Measurements from ENCODE around the gene MYO10.
"Not testable (repeated sequence)": the region's sequence is repeated elsewhere in the genome, so short reads cannot be mapped to it uniquely, and the experiment has no call there.

MYO10 gene

GRCh38 chr5:16844952-16845351 lies 91.1 kb downstream of the MYO10 start:
- no peak for DNase-seq
- intact Hi-C loops (cut with DNase I): no loop called here

DNA sequence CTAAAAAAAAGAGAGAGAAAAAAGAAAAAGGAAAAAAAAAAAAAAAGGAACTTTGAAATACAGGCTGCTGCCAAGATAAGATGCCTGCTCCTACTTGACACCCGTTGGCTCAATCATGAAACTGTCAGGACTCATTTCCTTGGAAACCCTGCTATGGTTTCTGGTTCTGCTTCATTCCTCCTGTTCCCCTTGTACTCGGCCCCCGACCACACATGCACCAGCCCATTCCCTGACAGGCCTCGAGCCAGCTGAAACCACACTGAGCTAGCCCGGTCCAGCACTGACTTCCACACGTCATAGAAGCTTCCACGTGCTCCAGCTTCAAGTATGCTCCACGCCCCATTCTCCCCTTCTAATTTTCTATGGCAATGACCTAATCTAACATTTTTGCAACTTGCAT lies 93.2 kb downstream of the MYO10 start:
- intact Hi-C loops (cut with DNase I): no loop called here

DNA sequence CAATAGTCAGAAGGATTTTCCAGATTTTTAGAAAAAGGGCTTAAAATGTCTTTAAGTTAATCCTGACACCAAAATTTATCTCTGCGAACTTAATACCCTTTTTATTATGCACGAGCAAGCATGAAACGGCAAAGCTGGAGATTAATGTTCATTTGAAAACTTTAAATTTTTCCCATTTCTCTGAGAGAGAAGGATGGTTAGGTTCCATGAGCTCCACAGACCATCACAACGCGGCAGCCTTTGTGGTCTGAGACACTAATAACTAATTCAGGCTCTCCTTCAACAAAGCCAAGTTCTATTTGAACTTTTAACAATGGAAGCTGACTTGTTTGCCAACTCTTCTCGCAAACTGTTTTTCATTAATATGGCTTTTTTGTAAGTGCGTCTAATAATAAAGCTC lies 94.7 kb downstream of the MYO10 start:
- intact Hi-C loops (cut with DNase I): no loop called here
- DNase-seq: no peak

More for the DNA sequence above, 93.2 kb downstream of the MYO10 start:
- DNase-seq: no peak

- intact Hi-C loops (cut with DNase I): no loop called here
- DNase-seq: no peak
These were observed 98.8 kb downstream of the MYO10 start for GRCh38 chr5:16837305-16837704.

GRCh38 chr5:16834029-16834428 lies 102.1 kb downstream of the MYO10 start:
- DNase-seq: no peak
- intact Hi-C loops (cut with DNase I): no loop called here

- DNase-seq; intact Hi-C loops (cut with DNase I): not testable (repeated sequence)
These were observed 104.8 kb downstream of the MYO10 start for GRCh38 chr5:16831326-16831725.

GRCh38 chr5:16827755-16828154 lies 108.3 kb downstream of the MYO10 start:
- DNase-seq: no peak
- intact Hi-C loops (cut with DNase I): no loop called here

DNA sequence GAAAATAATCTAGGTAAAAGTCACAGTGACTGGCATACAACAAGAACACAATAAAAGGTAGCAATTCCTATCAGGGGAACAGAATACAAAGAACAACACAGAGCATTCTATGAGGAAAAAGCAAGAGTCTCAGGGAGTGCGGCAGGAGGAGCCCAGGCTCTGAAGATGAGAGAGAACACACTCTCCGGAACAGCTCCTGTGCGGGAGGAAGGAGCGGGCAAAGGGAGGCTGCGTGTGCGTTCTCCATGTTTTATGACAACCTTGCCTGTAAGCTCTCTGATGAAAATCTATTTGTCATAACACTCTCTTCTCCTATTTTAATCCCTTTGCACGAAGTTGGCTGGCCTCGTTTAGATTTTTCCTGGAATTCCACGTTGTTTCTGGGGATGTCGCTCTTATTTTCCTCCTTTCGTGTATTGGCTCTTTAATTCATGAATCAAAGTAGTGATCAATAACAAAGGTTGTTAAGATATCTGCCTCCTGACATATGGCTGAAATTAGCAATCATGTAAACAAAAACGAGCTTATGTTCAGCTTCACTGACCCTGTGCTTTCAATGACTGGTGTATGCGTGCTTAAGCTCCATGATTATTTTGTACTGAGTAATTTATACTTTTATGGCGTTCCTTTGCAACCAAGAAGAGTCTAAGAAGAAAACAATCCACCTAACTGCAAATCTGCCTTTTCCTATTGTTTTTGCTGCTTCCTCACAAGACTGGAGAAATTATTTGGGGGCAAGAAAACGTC lies 109.5 kb downstream of the MYO10 start:
- DNase-seq: peak in 6 of 42 donors; percentile 7 to 37 (median 24)

GRCh38 chr5:16819522-16820167 lies 116.4 kb downstream of the MYO10 start:
- DNase-seq: no peak
- intact Hi-C loops (cut with DNase I): no loop called here

More for the DNA sequence above, 109.5 kb downstream of the MYO10 start:
- intact Hi-C loops (cut with DNase I): no loop called here

- no peak for DNase-seq
- intact Hi-C loops (cut with DNase I): no loop called here
These were observed 120.7 kb downstream of the MYO10 start for GRCh38 chr5:16815432-16815831.

DNA sequence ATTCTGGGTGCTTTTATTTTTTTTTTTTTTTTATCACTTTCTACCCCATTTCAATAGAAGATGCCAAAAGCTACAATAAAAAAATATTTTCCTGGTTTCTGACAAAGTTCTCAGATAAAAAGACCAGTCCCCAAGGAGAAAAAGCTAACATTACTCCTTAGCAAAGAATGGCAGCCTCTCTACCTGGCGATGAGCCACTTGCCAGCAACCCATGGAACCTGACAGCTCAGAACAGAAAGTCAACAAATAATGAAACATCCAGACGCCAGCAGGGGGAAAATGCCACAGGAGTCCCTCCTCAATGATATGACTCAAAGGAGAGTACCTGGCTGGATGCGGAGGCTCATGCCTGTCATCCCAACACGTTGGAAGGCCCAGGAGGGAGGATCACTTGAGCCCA lies 123.2 kb downstream of the MYO10 start:
- intact Hi-C loops (cut with DNase I): no loop called here
- no peak for DNase-seq

- no peak for DNase-seq
- intact Hi-C loops (cut with DNase I): no loop called here
These were observed 123.6 kb downstream of the MYO10 start for GRCh38 chr5:16812448-16812847.

GRCh38 chr5:16810208-16810854 lies 125.8 kb downstream of the MYO10 start:
- no peak for DNase-seq
- intact Hi-C loops (cut with DNase I): no loop called here

- DNase-seq: no peak
These were observed 126.5 kb downstream of the MYO10 start for GRCh38 chr5:16809395-16810207.

DNA sequence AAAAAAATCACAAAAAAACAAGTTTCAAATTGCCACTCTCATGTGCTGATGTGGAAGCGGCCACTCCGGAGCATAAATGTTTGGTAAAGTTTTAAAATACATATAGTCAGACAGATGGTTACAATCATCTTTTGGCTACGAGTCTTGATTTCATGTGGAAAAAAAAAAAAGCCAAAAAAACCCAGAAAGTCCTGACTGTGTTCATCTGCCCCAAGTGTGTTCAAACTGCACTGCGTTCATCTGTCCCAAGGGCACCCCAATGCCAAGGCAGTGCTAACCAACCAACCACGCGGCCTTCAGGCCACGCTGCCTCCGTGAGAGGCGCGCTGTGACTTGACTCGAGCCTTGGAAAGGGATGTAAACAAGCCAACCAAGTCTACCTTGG lies 127.1 kb downstream of the MYO10 start:
- intact Hi-C loops (cut with DNase I): no loop called here
- DNase-seq: no peak

More at GRCh38 chr5:16809395-16810207, 126.5 kb downstream of the MYO10 start:
- intact Hi-C loops (cut with DNase I): no loop called here

DNA sequence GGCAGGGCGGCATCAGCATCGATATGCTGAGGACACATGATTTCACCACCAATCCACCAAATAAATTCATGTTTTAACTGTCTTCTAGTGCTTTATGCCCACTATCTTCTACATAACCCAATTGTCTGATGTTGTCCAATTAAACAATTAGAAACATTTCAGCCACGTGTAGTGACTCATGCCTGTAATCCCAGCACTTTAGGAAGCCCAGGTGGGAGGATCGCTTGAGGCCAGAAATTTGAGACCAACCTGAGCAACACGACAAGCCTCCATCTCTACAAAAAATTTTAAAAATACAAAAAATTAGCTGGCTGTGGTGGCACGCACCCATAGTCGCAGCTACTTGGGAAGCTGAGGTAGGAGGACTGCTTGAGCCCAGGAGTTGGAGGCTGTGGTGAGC lies 128.1 kb downstream of the MYO10 start:
- intact Hi-C loops (cut with DNase I): no loop called here
- DNase-seq: no peak

GRCh38 chr5:16807547-16807864 lies 128.6 kb downstream of the MYO10 start:
- intact Hi-C loops (cut with DNase I): no loop called here
- no peak for DNase-seq

DNA sequence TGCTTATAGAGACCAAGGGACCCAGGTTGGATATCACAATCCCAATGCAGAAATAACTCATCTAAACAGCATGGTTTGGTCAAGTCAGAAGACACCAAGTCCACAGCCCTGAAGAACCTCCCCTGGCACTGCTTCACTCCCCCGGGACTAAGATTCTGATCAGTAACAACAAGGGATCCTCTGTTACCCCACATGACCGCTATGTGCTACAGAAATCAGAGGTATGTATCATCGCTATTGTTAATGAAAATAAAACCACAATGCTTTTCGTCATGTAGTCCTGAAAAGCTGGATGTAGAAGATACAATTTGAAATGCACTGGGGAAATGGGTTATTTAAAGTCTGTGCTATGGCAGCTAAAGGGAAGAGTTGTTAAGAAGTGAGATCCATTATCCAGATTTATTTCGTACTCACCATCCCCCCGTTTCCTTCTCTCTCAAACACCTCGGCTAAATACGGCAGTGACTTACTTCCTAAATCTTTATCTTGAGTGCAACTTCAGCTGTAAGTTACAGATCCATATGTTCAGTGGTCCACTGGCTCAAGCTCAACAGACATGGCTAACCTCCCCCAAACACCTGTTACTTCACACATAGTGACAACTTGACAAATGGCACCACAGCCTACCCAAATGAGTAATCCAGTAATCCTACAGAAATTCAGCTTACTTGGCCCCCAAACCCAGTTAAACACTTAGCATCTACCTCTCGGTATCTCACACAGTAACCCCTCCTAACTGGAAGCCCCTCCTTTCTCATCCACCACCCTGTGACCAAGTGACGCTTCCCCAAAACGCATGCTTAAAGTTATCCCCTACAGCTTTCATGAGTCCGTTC lies 129.2 kb downstream of the MYO10 start:
- intact Hi-C loops (cut with DNase I): no loop called here
- no peak for DNase-seq

DNA sequence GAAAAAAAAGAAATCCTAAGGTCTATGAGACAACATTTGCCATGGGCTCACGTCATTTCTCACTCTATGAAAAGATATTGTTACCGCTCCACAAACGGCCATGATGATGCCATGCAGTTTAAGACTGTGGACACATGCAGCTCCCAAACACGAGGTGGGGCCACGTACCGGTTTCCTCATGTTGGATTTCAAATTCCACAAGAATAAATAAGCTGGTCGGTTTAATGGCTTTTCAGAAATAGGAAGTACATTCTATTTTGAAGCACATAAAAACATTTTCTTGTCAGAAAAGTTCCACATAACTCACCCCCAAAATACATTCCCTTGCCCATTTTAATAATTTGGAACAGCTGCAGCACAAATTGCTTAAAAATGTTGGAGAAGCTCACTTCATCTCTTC lies 130.6 kb downstream of the MYO10 start:
- no peak for DNase-seq
- intact Hi-C loops (cut with DNase I): no loop called here

All from head of caudate nucleus (tissue), 42 donors.